BE2C (cell line): Measurements from ENCODE around the gene CHST11.

Experiments used
- DNase-seq: peaks from one replicate; pipeline ENCODE4 v3.0.0-alpha.2; 2020
- H3K27me3 ChIP-seq: fragments of 250-450 bp; sonication (Bioruptor Pico); 2 replicates; pipeline ENCODE4 v1.5.1; 2020; ENCODE audit warnings: mild to moderate bottlenecking
- H3K36me3 ChIP-seq: fragments of 250-450 bp; sonication (Bioruptor Pico); 2 replicates; pipeline ENCODE4 v1.5.1; 2020; ENCODE audit warnings: mild to moderate bottlenecking
- H3K4me1 ChIP-seq: fragments of 250-450 bp; sonication (Bioruptor Pico); 2 replicates; pipeline ENCODE4 v1.5.1; 2020
- H3K4me3 ChIP-seq: 2 replicates; pipeline ENCODE4 v1.5.1; 2011; ENCODE audit warnings: low read depth, low read length
- H3K9me3 ChIP-seq: fragments of 250-450 bp; sonication (Bioruptor Pico); 2 replicates; pipeline ENCODE4 v1.5.1; 2020
- TF ChIP-seq, protein P1 (sequence below): IDR thresholded peaks from 2 replicates; pipeline ENCODE4 v1.5.1; 2012; ENCODE audit warnings: mild to moderate bottlenecking, low read depth, low read length

CHST11 gene

DNA sequence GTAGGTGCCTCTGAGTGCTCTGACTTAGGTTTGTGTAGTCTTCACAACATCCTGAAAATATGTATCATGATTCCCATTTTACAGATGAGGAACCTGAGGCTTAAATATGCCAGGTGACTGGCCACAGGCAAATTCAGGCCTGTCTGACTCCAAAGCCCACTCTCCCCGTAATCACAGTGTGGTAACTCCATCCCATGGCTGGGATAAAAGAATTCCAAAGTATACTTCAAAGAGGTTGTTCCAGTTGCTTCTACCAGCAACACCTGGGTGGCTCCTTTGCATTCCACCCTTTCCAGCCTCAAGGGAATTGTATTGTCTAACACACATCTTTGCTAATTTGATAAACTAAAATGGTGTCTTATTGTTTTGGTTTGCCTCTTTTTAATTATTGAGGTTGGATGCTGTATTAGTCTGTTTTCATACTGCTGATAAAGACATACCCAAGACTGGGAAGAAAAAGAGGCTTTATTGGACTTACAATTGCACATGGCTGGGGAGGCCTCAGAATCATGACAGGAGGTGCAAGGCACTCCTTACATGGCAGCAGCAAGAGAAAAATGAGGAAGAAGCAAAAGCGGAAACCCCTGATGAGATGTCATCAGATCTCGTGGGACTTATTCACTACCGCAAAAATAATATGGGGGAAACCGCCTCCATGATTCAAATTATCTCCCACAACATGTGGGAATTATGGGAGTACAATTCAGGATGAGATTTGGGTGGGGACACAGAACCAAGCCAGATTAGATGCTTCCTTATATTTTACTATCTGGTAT lies 9.9 kb upstream of the CHST11 start:
- no peak for DNase-seq
- Histone ChIP-seq H3K4me1 (no peaks in the 10 kb centered on the region), H3K4me3 (no peak overlapping the region), H3K9me3 (peaks cover 3% of the 10 kb centered on the region; the same call in 1 of the 2 replicates), H3K27me3 (no peaks in the 10 kb centered on the region), H3K36me3 (no peaks in the 10 kb centered on the region)
- TF ChIP-seq, protein P1, sequence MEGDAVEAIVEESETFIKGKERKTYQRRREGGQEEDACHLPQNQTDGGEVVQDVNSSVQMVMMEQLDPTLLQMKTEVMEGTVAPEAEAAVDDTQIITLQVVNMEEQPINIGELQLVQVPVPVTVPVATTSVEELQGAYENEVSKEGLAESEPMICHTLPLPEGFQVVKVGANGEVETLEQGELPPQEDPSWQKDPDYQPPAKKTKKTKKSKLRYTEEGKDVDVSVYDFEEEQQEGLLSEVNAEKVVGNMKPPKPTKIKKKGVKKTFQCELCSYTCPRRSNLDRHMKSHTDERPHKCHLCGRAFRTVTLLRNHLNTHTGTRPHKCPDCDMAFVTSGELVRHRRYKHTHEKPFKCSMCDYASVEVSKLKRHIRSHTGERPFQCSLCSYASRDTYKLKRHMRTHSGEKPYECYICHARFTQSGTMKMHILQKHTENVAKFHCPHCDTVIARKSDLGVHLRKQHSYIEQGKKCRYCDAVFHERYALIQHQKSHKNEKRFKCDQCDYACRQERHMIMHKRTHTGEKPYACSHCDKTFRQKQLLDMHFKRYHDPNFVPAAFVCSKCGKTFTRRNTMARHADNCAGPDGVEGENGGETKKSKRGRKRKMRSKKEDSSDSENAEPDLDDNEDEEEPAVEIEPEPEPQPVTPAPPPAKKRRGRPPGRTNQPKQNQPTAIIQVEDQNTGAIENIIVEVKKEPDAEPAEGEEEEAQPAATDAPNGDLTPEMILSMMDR, result no peak

- peaks cover 3% of the 10 kb centered on the region; the same call in 1 of the 2 replicates for H3K9me3 ChIP-seq
- no peak overlapping the region for H3K4me3 ChIP-seq
- TF ChIP-seq, protein P1, result no peak
- no peaks in the 10 kb centered on the region for H3K27me3 ChIP-seq
- DNase-seq, result no peak
- no peaks in the 10 kb centered on the region for H3K36me3 ChIP-seq
- H3K4me1 ChIP-seq, result no peaks in the 10 kb centered on the region
Measured at GRCh38 chr12:104448031-104448430, 8.7 kb upstream of the CHST11 start.

DNA sequence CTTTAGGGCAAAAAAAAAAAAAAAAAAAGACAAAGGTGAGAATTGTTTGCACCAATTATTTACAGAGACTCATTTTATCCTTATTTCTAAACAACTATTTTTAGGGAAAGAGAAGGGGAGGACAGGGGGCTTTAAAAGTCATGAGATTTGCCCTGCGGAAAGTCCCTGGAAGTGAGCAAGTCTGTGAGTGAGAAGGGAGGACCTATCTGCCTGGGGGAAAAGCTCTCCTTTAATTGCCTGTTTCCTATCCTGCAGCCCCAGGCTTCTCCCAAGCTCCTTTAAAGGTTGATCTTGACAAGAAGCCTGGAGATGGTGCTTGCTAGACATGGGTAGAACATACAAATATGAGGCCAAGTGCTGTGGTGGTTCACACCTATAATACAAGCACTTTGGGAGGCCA lies 8.3 kb upstream of the CHST11 start:
- no peaks in the 10 kb centered on the region for H3K27me3 ChIP-seq
- DNase-seq, result no peak
- TF ChIP-seq, protein P1, result no peak
- no peaks in the 10 kb centered on the region for H3K36me3 ChIP-seq
- H3K9me3 ChIP-seq, result peaks cover 3% of the 10 kb centered on the region; the same call in 1 of the 2 replicates
- no peaks in the 10 kb centered on the region for H3K4me1 ChIP-seq
- no peak overlapping the region for H3K4me3 ChIP-seq

DNA sequence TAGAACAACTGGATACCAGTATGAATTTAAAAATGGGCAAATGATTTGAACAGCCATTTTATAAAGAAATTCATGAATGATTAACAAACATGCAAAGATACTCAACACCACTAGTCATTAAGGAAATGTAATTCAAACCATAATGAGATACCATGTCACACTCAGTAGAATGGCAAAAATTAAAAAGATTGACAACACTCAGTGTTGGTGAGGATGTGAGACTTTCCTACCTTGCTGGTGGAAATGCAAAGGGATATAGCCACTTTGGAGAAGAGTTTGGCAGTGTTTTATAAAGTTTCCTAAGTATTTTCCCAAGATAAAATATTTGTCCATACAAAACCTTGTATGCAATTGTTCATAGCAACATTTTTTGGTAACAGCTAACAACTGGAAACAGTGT lies 6.0 kb upstream of the CHST11 start:
- Histone ChIP-seq H3K4me3 (no peak overlapping the region), H3K9me3 (peaks cover 3% of the 10 kb centered on the region; the same call in 1 of the 2 replicates), H3K27me3 (no peaks in the 10 kb centered on the region), H3K4me1 (no peaks in the 10 kb centered on the region), H3K36me3 (no peaks in the 10 kb centered on the region)
- no peak for DNase-seq
- TF ChIP-seq, protein P1, result no peak

GRCh38 chr12:104452087-104452486 lies 4.7 kb upstream of the CHST11 start:
- Histone ChIP-seq H3K4me3 (no peak overlapping the region), H3K4me1 (no peaks in the 10 kb centered on the region), H3K36me3 (no peaks in the 10 kb centered on the region), H3K27me3 (no peaks in the 10 kb centered on the region), H3K9me3 (peaks cover 3% of the 10 kb centered on the region; the same call in 1 of the 2 replicates)
- DNase-seq, result no peak
- TF ChIP-seq, protein P1, result no peak

DNA sequence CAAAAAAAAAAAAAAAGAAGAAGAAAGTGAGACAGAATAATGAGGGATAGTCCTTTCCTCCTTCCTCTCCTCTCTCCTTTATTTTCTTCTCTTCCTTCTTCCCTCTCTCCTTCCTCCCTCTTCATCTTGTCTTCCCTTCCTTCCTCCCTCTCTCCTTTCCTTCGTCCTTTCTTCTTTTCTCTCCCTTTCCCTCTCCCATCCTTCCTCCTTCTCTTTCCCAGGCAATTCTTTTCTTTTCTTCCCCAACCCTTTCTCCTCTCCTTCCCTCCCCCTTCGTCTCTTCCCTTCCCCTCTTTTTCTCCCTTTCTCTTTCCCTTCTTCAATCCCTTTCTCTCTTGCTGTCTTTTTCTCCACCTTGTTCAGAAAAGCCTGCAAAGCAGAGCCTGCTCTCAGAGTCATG lies 3.6 kb upstream of the CHST11 start:
- Histone ChIP-seq H3K27me3 (no peaks in the 10 kb centered on the region), H3K4me1 (no peaks in the 10 kb centered on the region), H3K36me3 (no peaks in the 10 kb centered on the region), H3K4me3 (no peak overlapping the region), H3K9me3 (peaks cover 3% of the 10 kb centered on the region; the same call in 1 of the 2 replicates)
- TF ChIP-seq, protein P1, result no peak
- no peak for DNase-seq
